Right lobe of liver (tissue), 4 donors: ENCODE data around the gene CDK5.

Experiments used
- POLR2A ChIP-seq: fragments of 450-650 bp; IDR thresholded peaks from one replicate; pipeline ENCODE4 v1.6.1; 2017; ENCODE audit warnings: antibody characterized with exemption, mild to moderate bottlenecking
- TF ChIP-seq, protein P1 (sequence below), 4 donors: fragments of 200-600 bp in 3 of 4; fragments of 450-650 bp in 1 of 4; IDR thresholded peaks; one replicate each; pipeline versions ENCODE4 v1.5.1 to v1.8.0; 2016 to 2022; ENCODE audit warnings: antibody characterized with exemption in 4 of 4, mild to moderate bottlenecking in 2 of 4
- donor health status: DM: no; HTN: no; CAD: no.
- donor health status: DM: no; HTN: no; CAD: no.
- donor health status: DM: no; HTN: yes; CAD: no.

- TF ChIP-seq, protein P1, sequence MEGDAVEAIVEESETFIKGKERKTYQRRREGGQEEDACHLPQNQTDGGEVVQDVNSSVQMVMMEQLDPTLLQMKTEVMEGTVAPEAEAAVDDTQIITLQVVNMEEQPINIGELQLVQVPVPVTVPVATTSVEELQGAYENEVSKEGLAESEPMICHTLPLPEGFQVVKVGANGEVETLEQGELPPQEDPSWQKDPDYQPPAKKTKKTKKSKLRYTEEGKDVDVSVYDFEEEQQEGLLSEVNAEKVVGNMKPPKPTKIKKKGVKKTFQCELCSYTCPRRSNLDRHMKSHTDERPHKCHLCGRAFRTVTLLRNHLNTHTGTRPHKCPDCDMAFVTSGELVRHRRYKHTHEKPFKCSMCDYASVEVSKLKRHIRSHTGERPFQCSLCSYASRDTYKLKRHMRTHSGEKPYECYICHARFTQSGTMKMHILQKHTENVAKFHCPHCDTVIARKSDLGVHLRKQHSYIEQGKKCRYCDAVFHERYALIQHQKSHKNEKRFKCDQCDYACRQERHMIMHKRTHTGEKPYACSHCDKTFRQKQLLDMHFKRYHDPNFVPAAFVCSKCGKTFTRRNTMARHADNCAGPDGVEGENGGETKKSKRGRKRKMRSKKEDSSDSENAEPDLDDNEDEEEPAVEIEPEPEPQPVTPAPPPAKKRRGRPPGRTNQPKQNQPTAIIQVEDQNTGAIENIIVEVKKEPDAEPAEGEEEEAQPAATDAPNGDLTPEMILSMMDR (IDR thresholded peaks at IDR 0.05): peak; percentile 23 to 50 (median 36)
- TF ChIP-seq POLR2A: peak; percentile 89
These were observed 29.7 kb upstream of the CDK5 start for GRCh38 chr7:151087245-151088018.
